Testis (tissue), 2 donors: Measurements from ENCODE around the gene ME2.

Experiments used
- CTCF ChIP-seq, 3 experiments: fragments of 450-650 bp in 2 of 3; fragments of 200-600 bp in 1 of 3; sonication (generic) in 1 of 3; IDR thresholded peaks; one replicate each; pipeline ENCODE4 v1.5.1; 2016 to 2019; ENCODE audit warnings: antibody characterized with exemption in 3 of 3, mild to moderate bottlenecking in 2 of 3, moderate library complexity in 1 of 3
- POLR2A ChIP-seq: fragments of 450-650 bp; IDR thresholded peaks from one replicate; pipeline ENCODE4 v1.6.1; 2017; ENCODE audit warnings: antibody characterized with exemption, mild to moderate bottlenecking, moderate library complexity

GRCh38 chr18:50992351-50992762 lies 113.4 kb downstream of the ME2 start:
- no peak for TF ChIP-seq CTCF (IDR thresholded peaks at IDR 0.05)
- TF ChIP-seq POLR2A: no peak
